HCT116 (cell line): ENCODE data around the gene ARHGEF16. TPM values are rescaled to one million over a fixed set of nuclear protein-coding genes. Genes with fewer than 3 reads are reported as not detected.

Experiments
- ATAC-seq: fragments of 200-7000 bp; cut with Tn5 transposase; 2 replicates; pipeline ENCODE4 v1.9.1; 2020; ENCODE audit warnings: mild to moderate bottlenecking, moderate library complexity
- BruUV-seq: library from RNA; stranded (reverse); fragments of 400-500 nt; replicated peaks from 2 replicates; lab custom pipeline; 2021; lab: Mats Ljungman, UMichigan
- CTCF ChIA-PET: fragments of 300-600 bp; sonication (Branson Sonifier 250); formaldehyde crosslinking; loops from one replicate; lab custom pipeline; 2021; ENCODE audit warnings: antibody characterized with exemption; lab: Charles Lee
- POLR2A ChIA-PET: fragments of 300-600, 350-600 bp; sonication (Branson Sonifier 250); formaldehyde crosslinking; loops from one replicate; lab custom pipeline; 2021; ENCODE audit warnings: antibody characterized with exemption; lab: Charles Lee
- RAD21 ChIA-PET, 2 experiments: fragments of 300-600 bp; sonication (Branson Sonifier 250); formaldehyde crosslinking; loops; one replicate each; lab custom pipeline; 2023; ENCODE audit warnings: low total read pairs in 2 of 2; ENCODE audit not compliant: uncharacterized antibody in 2 of 2, unreplicated experiment in 2 of 2, low non-redundant PET in 1 of 2; lab: Charles Lee
- DNase-seq: peaks from one replicate; pipeline ENCODE4 v3.0.0-alpha.2; 2010; ENCODE audit warnings: low read depth, low spot score
- H2AFZ ChIP-seq: fragments of 200-600 bp; shearing (Covaris generic), sonication (generic); 2 replicates; pipeline ENCODE4 v1.6.1; 2017; ENCODE audit warnings: low read depth, mixed run types, mixed read lengths, antibody characterized with exemption, low read length; ENCODE audit not compliant: poor library complexity, severe bottlenecking
- H3K27ac ChIP-seq: 2 replicates; pipeline ENCODE4 v1.5.1; 2012; ENCODE audit warnings: low read depth, low read length
- H3K27me3 ChIP-seq: fragments of 200-600 bp; sonication (generic); 2 replicates; pipeline ENCODE4 v1.6.1; 2016; ENCODE audit warnings: mixed run types, low read length, mixed read lengths; ENCODE audit not compliant: insufficient read depth
- H3K36me3 ChIP-seq, 2 experiments: fragments of 200-500 bp in 1 of 2; fragments of 200-600 bp in 1 of 2; sonication (Bioruptor generic) in 1 of 2; sonication (generic) in 1 of 2; 2 replicates each; pipeline versions ENCODE4 v1.5.1 to v1.6.1; 2014 to 2016; ENCODE audit warnings: low read length in 2 of 2, inconsistent platforms in 1 of 2, mixed read lengths in 1 of 2, mixed run types in 1 of 2; ENCODE audit not compliant: insufficient read depth in 2 of 2, control insufficient read depth in 1 of 2
- H3K4me1 ChIP-seq, 2 experiments: fragments of 200-600 bp in 1 of 2; sonication (generic) in 1 of 2; 2 replicates each; pipeline versions ENCODE4 v1.5.1 to v1.6.1; 2012 to 2017; ENCODE audit warnings: low read length in 2 of 2, inconsistent platforms in 1 of 2, mild to moderate bottlenecking in 1 of 2, mixed read lengths in 1 of 2, mixed run types in 1 of 2, moderate library complexity in 1 of 2; ENCODE audit not compliant: insufficient read depth in 2 of 2, control insufficient read depth in 1 of 2
- H3K4me2 ChIP-seq: fragments of 200-600 bp; sonication (generic); 2 replicates; pipeline ENCODE4 v1.6.1; 2017; ENCODE audit warnings: mixed run types, low read length, mixed read lengths
- H3K4me3 ChIP-seq, 2 experiments: fragments of 200-600 bp in 1 of 2; sonication (generic) in 1 of 2; replicated peaks in 1 of 2; 2 replicates each; pipeline ENCODE4 v1.5.1; 2011 to 2016; ENCODE audit warnings: low read length in 2 of 2, control low read depth in 1 of 2, low read depth in 1 of 2, mild to moderate bottlenecking in 1 of 2, mixed read lengths in 1 of 2, mixed run types in 1 of 2
- H3K79me2 ChIP-seq: fragments of 200-600 bp; sonication (generic); 2 replicates; pipeline ENCODE4 v1.6.1; 2017; ENCODE audit warnings: mild to moderate bottlenecking, mixed run types, low read length, moderate library complexity, mixed read lengths; ENCODE audit not compliant: insufficient read depth
- H3K9ac ChIP-seq: fragments of 200-600 bp; sonication (generic); 2 replicates; pipeline ENCODE4 v1.6.1; 2016; ENCODE audit warnings: low read length, mixed read lengths
- H3K9me2 ChIP-seq: fragments of 200-600 bp; sonication (generic), shearing (Covaris generic); 2 replicates; pipeline ENCODE4 v1.6.1; 2017; ENCODE audit warnings: mixed run types, mild to moderate bottlenecking, moderate library complexity; ENCODE audit not compliant: insufficient read depth
- H3K9me3 ChIP-seq, 2 experiments: fragments of 200-500 bp in 1 of 2; fragments of 200-600 bp in 1 of 2; sonication (Bioruptor generic) in 1 of 2; sonication (generic) in 1 of 2; 2 replicates each; pipeline ENCODE4 v1.6.1; 2014 to 2017; ENCODE audit warnings: low read length in 2 of 2, mixed read lengths in 2 of 2, inconsistent platforms in 1 of 2, low read depth in 1 of 2, mild to moderate bottlenecking in 1 of 2, mixed run types in 1 of 2, moderate library complexity in 1 of 2; ENCODE audit not compliant: control insufficient read depth in 1 of 2, insufficient read depth in 1 of 2
- H4K20me1 ChIP-seq: fragments of 200-600 bp; sonication (generic), shearing (Covaris generic); 2 replicates; pipeline ENCODE4 v1.6.1; 2017; ENCODE audit warnings: mixed run types, mild to moderate bottlenecking, moderate library complexity; ENCODE audit not compliant: insufficient read depth
- CEBPB ChIP-seq: IDR thresholded peaks from 2 replicates; pipeline ENCODE4 v1.6.1; 2012; ENCODE audit warnings: low read depth
- CTCF ChIP-seq, 3 experiments: fragments of 200-600 bp in 1 of 3; sonication (generic) in 1 of 3; IDR thresholded peaks in 2 of 3; conservative IDR thresholded peaks in 1 of 3; 2 replicates each; pipeline ENCODE4 v1.5.1; 2012 to 2017; ENCODE audit warnings: low read depth in 2 of 3, low read length in 2 of 3, antibody characterized with exemption in 1 of 3, borderline replicate concordance in 1 of 3, control low read depth in 1 of 3, mild to moderate bottlenecking in 1 of 3, mixed read lengths in 1 of 3, mixed run types in 1 of 3, moderate library complexity in 1 of 3; ENCODE audit not compliant: insufficient read depth in 1 of 3
- EGR1 ChIP-seq: IDR thresholded peaks from 2 replicates; pipeline ENCODE4 v1.6.1; 2012; ENCODE audit warnings: low read depth
- EZH2 ChIP-seq: fragments of 200-600 bp; sonication (generic); IDR thresholded peaks from 2 replicates; pipeline ENCODE4 v1.6.1; 2017; ENCODE audit warnings: antibody characterized with exemption, mixed run types
- EZH2phosphoT487 ChIP-seq: fragments of 200-600 bp; IDR thresholded peaks from 2 replicates; pipeline ENCODE4 v1.6.1; 2018; ENCODE audit warnings: antibody characterized with exemption, borderline replicate concordance
- FOSL1 ChIP-seq: IDR thresholded peaks from 2 replicates; pipeline ENCODE4 v1.6.1; 2012; ENCODE audit warnings: low read depth
- JUND ChIP-seq: IDR thresholded peaks from 2 replicates; pipeline ENCODE4 v1.6.1; 2012
- MAX ChIP-seq: IDR thresholded peaks from 2 replicates; pipeline ENCODE4 v1.6.1; 2012
- POLR2A ChIP-seq: IDR thresholded peaks from 2 replicates; pipeline ENCODE4 v1.7.0; 2011; ENCODE audit warnings: borderline replicate concordance; ENCODE audit not compliant: insufficient read depth, insufficient read length; ENCODE audit errors: extremely low read depth
- POLR2AphosphoS5 ChIP-seq: IDR thresholded peaks from 2 replicates; pipeline ENCODE4 v1.6.1; 2011; ENCODE audit warnings: mild to moderate bottlenecking, low read depth, low read length, moderate library complexity
- RAD21 ChIP-seq: IDR thresholded peaks from 2 replicates; pipeline ENCODE4 v1.6.1; 2012; ENCODE audit warnings: low read depth, mild to moderate bottlenecking
- REST ChIP-seq: IDR thresholded peaks from 2 replicates; pipeline ENCODE4 v1.6.1; 2012; ENCODE audit warnings: low read depth
- SP1 ChIP-seq: IDR thresholded peaks from 2 replicates; pipeline ENCODE4 v1.6.1; 2012; ENCODE audit warnings: low read depth
- TCF7L2 ChIP-seq: IDR thresholded peaks from 2 replicates; pipeline ENCODE4 v1.7.0; 2011; ENCODE audit warnings: borderline replicate concordance, inconsistent platforms; ENCODE audit not compliant: insufficient read depth, insufficient read length; ENCODE audit errors: extremely low read depth
- YY1 ChIP-seq: IDR thresholded peaks from 2 replicates; pipeline ENCODE4 v1.6.1; 2011; ENCODE audit warnings: low read length, low read depth, moderate library complexity, mild to moderate bottlenecking; ENCODE audit not compliant: insufficient replicate concordance; ENCODE audit errors: extremely low read depth
- ZBTB33 ChIP-seq: IDR thresholded peaks from 2 replicates; pipeline ENCODE4 v1.6.1; 2011; ENCODE audit warnings: mild to moderate bottlenecking, low read length, moderate library complexity; ENCODE audit not compliant: insufficient replicate concordance; ENCODE audit errors: extremely low read depth
- ZFX ChIP-seq: fragments of 450-650 bp; IDR thresholded peaks from 2 replicates; pipeline ENCODE4 v1.6.1; 2017
- intact Hi-C: fragments of 100-400 bp; cut with micrococcal nuclease; formaldehyde crosslinking; loops from 2 replicates; pipeline ENCODE4 v1.10.0; 2022
- total RNA-seq: library from RNA; stranded (reverse); gene quantifications from one replicate; pipeline ENCODE4 v1.2.1, GENCODE V29; 2021; ENCODE audit not compliant: unreplicated experiment

ARHGEF16 gene
- total RNA-seq, 1 experiment from 2014 or later: 37.4 TPM

- Histone ChIP-seq H3K27ac (no peak overlapping the region), H3K9me2 (no peaks in the 10 kb centered on the region), H3K4me2 (no peak overlapping the region), H4K20me1 (no peaks in the 10 kb centered on the region), H3K9ac (no peak overlapping the region), H3K27me3 (no peaks in the 10 kb centered on the region), H2AFZ (no peak overlapping the region), H3K36me3 (no peaks in the 10 kb centered on the region), H3K4me3 (no peak overlapping the region), H3K4me1 (peaks cover 0 to 8% of the 10 kb centered on the region in 2 experiments; a peak in 2 of 4 replicates), H3K79me2 (no peaks in the 10 kb centered on the region), H3K9me3 (peaks cover 8 to 11% of the 10 kb centered on the region in 2 experiments; a peak in 2 of 4 replicates)
- intact Hi-C loops: no loop called here
- ChIA-PET CTCF (no interaction called here), POLR2A (no interaction called here), RAD21 (no interaction called here)
- ATAC-seq (no peak), DNase-seq (no peak)
- no TSS peak for BruUV-seq
- no peak for TF ChIP-seq TCF7L2
- TF ChIP-seq REST: no peak
- TF ChIP-seq JUND: no peak
- no peak for TF ChIP-seq CTCF (IDR thresholded peaks at IDR 0.05 in 2 of 3, conservative IDR thresholded peaks at IDR 0.05 in 1 of 3; ENCODE audit: borderline replicate concordance in 1 of 3, insufficient read depth in 1 of 3, low read depth in 2 of 3, low read length in 2 of 3)
- no peak for TF ChIP-seq SP1
- TF ChIP-seq MAX: no peak
- no peak for TF ChIP-seq EGR1
- TF ChIP-seq CEBPB: no peak
- TF ChIP-seq EZH2: no peak
- no peak for TF ChIP-seq POLR2A
- no peak for TF ChIP-seq ZFX
- TF ChIP-seq ZBTB33: no peak
- no peak for TF ChIP-seq YY1
- TF ChIP-seq RAD21: no peak
- no peak for TF ChIP-seq FOSL1
- TF ChIP-seq POLR2AphosphoS5: no peak
- TF ChIP-seq EZH2phosphoT487: no peak
Measured at GRCh38 chr1:3415260-3416090, 39.0 kb upstream of the ARHGEF16 start.
